ENCODE data around the gene TIMM13.

TIMM13 gene

DNA sequence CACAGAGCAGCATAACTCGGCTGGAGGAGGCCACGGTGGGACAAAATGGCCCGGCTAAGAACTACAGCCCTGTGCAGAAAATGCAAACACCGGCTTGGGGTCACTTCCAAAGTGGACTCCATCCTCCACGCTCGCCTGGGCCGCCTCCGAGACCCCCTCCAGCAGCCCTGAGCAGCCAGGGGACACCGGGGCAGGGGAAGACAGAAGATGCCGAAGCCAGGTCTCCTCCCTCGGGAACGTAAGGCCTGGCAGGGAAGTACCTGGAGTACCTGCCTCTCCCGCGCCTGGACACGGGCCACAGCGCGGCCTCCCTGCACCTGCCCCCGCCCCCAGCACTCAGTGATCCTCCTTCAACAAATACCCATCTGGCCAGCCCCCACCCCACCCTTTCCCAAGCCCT lies 24.4 kb upstream of the TIMM13 start:
- H3K27ac ChIP-seq = no peak overlapping the region
- TF ChIP-seq, protein P1, sequence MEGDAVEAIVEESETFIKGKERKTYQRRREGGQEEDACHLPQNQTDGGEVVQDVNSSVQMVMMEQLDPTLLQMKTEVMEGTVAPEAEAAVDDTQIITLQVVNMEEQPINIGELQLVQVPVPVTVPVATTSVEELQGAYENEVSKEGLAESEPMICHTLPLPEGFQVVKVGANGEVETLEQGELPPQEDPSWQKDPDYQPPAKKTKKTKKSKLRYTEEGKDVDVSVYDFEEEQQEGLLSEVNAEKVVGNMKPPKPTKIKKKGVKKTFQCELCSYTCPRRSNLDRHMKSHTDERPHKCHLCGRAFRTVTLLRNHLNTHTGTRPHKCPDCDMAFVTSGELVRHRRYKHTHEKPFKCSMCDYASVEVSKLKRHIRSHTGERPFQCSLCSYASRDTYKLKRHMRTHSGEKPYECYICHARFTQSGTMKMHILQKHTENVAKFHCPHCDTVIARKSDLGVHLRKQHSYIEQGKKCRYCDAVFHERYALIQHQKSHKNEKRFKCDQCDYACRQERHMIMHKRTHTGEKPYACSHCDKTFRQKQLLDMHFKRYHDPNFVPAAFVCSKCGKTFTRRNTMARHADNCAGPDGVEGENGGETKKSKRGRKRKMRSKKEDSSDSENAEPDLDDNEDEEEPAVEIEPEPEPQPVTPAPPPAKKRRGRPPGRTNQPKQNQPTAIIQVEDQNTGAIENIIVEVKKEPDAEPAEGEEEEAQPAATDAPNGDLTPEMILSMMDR (conservative IDR thresholded peaks at IDR 0.05) = no peak

DNA sequence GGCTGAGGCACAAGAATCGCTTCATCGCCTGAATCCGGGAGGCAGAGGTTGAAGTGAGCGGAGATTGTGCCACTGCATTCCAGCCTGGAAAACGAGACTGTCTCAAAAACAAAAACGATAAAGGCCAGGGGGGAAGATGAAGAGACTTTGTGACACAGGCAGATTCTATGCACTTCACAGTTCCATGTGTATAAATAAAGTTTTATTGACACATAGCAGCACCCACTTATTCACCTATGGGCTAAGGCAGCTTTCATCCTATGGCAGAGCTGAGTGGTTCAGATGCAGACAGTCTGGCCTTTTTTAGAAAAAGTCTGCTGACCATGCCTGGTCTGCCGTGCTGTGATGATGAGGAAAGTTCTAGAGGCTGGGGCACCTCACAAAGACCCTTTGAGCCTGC lies 23.8 kb upstream of the TIMM13 start:
- TF ChIP-seq, protein P1 (conservative IDR thresholded peaks at IDR 0.05) = no peak
- H3K27ac ChIP-seq = no peak overlapping the region

DNA sequence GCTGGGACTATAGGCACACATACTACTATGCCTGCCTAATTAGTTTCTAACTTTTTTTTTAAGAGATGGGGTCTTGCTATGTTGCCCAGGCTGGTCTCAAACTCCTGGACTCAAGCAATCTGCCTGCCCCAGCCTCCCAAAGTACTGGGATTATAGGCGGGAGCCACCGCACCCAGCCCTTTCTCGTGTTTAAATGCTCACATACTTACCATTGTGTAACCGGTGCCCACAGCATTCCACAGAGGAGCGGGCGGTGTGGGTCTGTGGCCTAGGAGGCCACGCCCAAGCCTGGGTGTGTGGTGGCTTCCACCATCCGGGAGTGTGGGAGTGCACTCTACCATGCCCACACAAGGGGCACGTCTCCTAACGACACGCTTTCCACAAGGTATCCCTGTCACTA lies 21.6 kb upstream of the TIMM13 start:
- TF ChIP-seq, protein P1 (conservative IDR thresholded peaks at IDR 0.05) = no peak
- no peak overlapping the region for H3K27ac ChIP-seq

DNA sequence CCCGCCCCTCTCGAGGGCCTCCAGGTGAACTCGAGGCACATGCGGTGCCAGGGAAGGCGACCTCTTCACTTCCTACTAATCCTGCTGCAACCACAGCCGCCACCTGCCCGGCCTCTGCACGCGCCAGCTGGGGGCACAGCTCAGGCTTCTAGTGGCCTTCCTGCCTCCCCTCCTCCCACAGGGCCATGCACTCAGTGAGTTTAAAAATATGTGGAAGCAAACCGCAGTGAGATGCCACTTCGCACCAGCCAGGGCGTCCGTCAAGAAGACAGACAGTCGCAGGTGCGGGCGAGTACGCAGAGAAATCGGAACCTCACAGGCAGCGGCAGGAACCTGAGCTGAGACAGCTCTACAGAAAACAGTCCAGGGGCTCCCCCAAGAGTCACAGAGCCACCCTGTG lies 19.0 kb upstream of the TIMM13 start:
- TF ChIP-seq, protein P1 (conservative IDR thresholded peaks at IDR 0.05) = no peak
- no peak overlapping the region for H3K27ac ChIP-seq

DNA sequence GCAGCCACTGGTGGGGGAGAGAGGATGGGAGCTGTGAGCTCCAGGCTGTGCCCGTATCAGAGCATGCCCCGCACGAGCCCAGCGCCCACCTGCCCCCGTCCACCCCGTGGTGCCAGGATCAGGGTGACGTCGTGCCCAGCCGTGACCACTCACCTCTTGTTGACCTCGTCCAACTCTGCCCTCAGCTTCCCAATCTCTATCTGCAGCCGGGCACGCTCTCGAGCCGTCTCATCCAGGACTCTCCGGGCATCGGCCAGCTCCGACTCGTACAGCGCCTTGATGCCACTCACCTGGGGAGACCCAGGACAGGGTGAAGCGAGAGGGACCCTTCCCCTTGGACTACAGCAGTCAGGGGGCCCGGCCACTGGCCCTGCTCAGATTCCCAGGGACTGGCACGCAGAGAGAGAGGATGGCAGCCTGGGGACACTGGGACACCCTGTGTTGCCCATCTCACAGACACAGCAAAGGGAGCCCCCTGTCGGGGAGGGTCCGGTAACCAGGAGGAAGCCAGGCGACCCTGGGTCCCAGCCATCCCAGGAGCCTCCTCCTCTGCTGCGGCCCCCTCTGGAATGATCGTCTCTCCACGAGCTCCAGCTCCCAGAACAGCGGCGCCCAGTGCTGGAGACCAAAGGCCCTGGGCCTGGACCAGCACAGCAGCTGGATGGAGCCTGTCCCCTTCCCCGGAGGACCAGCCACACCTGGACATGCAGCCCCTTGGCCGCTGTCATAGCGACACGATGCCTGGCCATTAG lies 17.0 kb upstream of the TIMM13 start:
- H3K27ac ChIP-seq = no peak overlapping the region
- TF ChIP-seq, protein P1 (conservative IDR thresholded peaks at IDR 0.05) = no peak

DNA sequence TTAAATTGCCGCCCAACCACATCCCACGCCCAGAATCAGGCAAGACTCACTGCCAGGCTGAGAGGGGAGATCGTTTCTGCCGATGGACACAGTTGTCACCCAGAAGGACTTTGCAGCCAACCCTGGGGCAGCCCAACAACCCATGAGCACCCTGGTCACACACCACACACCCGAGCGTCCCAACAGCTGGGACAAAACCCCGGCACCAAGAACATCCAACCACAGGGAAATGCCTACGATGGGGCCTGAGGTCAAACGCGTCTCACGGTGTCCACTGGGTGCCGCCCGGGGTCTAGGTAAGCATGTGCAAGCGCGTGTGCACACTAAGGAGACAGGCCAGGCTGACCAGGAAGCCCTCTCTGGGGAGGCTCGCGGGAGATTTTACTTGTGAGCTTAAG lies 16.4 kb upstream of the TIMM13 start:
- TF ChIP-seq, protein P1 (conservative IDR thresholded peaks at IDR 0.05) = no peak
- H3K27ac ChIP-seq = no peak overlapping the region

DNA sequence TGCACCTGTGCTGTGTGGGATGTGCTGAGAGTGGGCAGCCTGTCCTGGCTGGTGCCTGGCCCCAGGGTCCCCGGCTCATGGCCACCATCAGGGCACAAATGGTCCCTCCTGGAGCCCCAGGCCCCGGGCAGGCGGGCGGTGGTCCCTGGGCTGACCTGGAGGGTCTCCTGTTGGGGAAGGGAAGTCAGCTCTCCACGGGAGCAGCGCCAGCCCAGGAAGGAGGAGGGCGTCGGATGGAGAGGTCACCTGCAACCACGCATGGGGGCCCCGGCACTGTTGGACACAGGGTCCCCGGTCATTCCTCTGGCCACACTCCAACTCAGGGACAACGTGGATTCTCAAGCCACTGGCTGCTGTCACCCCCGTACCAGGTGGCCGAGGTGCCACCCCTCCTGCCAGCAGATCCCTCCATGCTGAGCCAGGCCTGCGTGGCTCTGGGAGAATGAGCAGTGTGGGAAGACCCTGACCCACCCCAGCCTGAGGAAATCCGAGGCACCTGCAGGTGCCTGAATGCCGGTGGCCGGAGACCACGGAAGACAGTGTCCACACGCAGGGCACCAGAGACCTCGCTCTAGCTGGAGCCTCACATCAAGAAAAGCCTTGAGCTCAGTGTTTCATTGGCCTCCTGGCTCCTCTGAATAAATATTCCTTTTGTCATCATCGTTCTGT lies 15.9 kb upstream of the TIMM13 start:
- TF ChIP-seq, protein P1 (conservative IDR thresholded peaks at IDR 0.05) = no peak
- H3K27ac ChIP-seq = no peak overlapping the region
